Measurements from ENCODE around the gene PIGO. TPM values are rescaled to one million over a fixed set of nuclear protein-coding genes. Genes with fewer than 3 reads are reported as not detected.

Gene PIGO
- total and polyA plus RNA-seq, 9 of the 15 experiments (the other 6 are each of a cell fraction or from before 2014, with no cell fraction given), result 5.4 to 13.7 (median 9.7) TPM

GRCh38 chr9:35108946-35109575, 12.7 kb upstream of the PIGO start (continued):
- TF ChIP-seq, protein P1, sequence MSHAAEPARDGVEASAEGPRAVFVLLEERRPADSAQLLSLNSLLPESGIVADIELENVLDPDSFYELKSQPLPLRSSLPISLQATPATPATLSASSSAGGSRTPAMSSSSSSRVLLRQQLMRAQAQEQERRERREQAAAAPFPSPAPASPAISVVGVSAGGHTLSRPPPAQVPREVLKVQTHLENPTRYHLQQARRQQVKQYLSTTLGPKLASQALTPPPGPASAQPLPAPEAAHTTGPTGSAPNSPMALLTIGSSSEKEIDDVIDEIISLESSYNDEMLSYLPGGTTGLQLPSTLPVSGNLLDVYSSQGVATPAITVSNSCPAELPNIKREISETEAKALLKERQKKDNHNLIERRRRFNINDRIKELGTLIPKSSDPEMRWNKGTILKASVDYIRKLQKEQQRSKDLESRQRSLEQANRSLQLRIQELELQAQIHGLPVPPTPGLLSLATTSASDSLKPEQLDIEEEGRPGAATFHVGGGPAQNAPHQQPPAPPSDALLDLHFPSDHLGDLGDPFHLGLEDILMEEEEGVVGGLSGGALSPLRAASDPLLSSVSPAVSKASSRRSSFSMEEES (CRISPR knock-in tag; IDR thresholded peaks at IDR 0.05), result no peak
- TF ChIP-seq, protein P2, sequence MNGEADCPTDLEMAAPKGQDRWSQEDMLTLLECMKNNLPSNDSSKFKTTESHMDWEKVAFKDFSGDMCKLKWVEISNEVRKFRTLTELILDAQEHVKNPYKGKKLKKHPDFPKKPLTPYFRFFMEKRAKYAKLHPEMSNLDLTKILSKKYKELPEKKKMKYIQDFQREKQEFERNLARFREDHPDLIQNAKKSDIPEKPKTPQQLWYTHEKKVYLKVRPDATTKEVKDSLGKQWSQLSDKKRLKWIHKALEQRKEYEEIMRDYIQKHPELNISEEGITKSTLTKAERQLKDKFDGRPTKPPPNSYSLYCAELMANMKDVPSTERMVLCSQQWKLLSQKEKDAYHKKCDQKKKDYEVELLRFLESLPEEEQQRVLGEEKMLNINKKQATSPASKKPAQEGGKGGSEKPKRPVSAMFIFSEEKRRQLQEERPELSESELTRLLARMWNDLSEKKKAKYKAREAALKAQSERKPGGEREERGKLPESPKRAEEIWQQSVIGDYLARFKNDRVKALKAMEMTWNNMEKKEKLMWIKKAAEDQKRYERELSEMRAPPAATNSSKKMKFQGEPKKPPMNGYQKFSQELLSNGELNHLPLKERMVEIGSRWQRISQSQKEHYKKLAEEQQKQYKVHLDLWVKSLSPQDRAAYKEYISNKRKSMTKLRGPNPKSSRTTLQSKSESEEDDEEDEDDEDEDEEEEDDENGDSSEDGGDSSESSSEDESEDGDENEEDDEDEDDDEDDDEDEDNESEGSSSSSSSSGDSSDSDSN (IDR thresholded peaks at IDR 0.05; ENCODE audit: borderline replicate concordance in 1 of 2, low read depth in 2 of 2, low read length in 2 of 2), result no peak
- TF ChIP-seq ZNF717 (CRISPR knock-in tag; IDR thresholded peaks at IDR 0.05) (no peak), ZNF785 (CRISPR knock-in tag; IDR thresholded peaks at IDR 0.05) (no peak), NONO (IDR thresholded peaks at IDR 0.05; ENCODE audit: low read depth in 2 of 2, low read length in 1 of 2) (no peak), ETV5 (CRISPR knock-in tag; IDR thresholded peaks at IDR 0.05; ENCODE audit: low read depth) (0 out of 2 replicates have a peak, but pooled peaks have one; percentile 37), ZNF431 (CRISPR knock-in tag; IDR thresholded peaks at IDR 0.05) (no peak), ZBTB5 (IDR thresholded peaks at IDR 0.05) (no peak), SMARCA4 (IDR thresholded peaks at IDR 0.05) (peak; percentile 93), MTA3 (IDR thresholded peaks at IDR 0.05; ENCODE audit: borderline replicate concordance) (0 out of 2 replicates have a peak, but pooled peaks have one; percentile 73), PTTG1 (tag; IDR thresholded peaks at IDR 0.05; ENCODE audit: low read depth) (no peak), ZNF583 (CRISPR knock-in tag; IDR thresholded peaks at IDR 0.05) (no peak), ELF1 (tag; IDR thresholded peaks at IDR 0.05) (no peak), POLR3A (IDR thresholded peaks at IDR 0.05; ENCODE audit: borderline replicate concordance, extremely low read depth, insufficient read depth, insufficient read length) (no peak), ATF3 (IDR thresholded peaks at IDR 0.05) (no peak; the same call in 1 of the 2 replicates), ATF3 (CRISPR knock-in tag; conservative IDR thresholded peaks at IDR 0.05) (no peak), FOXK2 (conservative IDR thresholded peaks at IDR 0.05 in 1 of 2, IDR thresholded peaks at IDR 0.05 in 1 of 2; ENCODE audit: low read depth in 2 of 2) (peak in 1 of 2 experiments; percentile 37; a peak in 1 of 4 replicates), SMAD1 (IDR thresholded peaks at IDR 0.05; ENCODE audit: low read depth, low read length, partially characterized antibody) (no peak)
- TF ChIP-seq, protein P3, sequence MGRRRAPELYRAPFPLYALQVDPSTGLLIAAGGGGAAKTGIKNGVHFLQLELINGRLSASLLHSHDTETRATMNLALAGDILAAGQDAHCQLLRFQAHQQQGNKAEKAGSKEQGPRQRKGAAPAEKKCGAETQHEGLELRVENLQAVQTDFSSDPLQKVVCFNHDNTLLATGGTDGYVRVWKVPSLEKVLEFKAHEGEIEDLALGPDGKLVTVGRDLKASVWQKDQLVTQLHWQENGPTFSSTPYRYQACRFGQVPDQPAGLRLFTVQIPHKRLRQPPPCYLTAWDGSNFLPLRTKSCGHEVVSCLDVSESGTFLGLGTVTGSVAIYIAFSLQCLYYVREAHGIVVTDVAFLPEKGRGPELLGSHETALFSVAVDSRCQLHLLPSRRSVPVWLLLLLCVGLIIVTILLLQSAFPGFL (CRISPR knock-in tag; IDR thresholded peaks at IDR 0.05), result no peak

Data from K562 (cell line).